RWPE2 (cell line): ENCODE results near the gene MSH4.
A peak's percentile ranks its signal among the peaks of the same experiment; 100 is the strongest.

Experiments used
- ATAC-seq: fragments of 200-7000 bp; cut with Tn5 transposase; 3 replicates; pipeline ENCODE4 v1.9.1; 2021; ENCODE audit warnings: low read depth
- DNase-seq: peaks from one replicate; pipeline ENCODE4 v3.0.0-alpha.2; 2020; ENCODE audit warnings: low spot score
- H3K27ac ChIP-seq: fragments of 450-650 bp; 2 replicates; pipeline ENCODE4 v1.5.1; 2017; ENCODE audit warnings: mild to moderate bottlenecking; ENCODE audit not compliant: poor library complexity, severe bottlenecking
- H3K27me3 ChIP-seq: fragments of 250-450 bp; sonication (Bioruptor Pico); 2 replicates; pipeline ENCODE4 v1.5.1; 2021; ENCODE audit warnings: mild to moderate bottlenecking, moderate library complexity; ENCODE audit not compliant: insufficient read depth, poor library complexity, severe bottlenecking
- H3K36me3 ChIP-seq: fragments of 250-450 bp; sonication (Bioruptor Pico); 2 replicates; pipeline ENCODE4 v1.5.1; 2020; ENCODE audit warnings: low read depth, mild to moderate bottlenecking, moderate library complexity
- H3K4me1 ChIP-seq: fragments of 250-450 bp; sonication (Bioruptor Pico); 2 replicates; pipeline ENCODE4 v1.5.1; 2021; ENCODE audit warnings: mild to moderate bottlenecking, moderate library complexity; ENCODE audit not compliant: insufficient read depth, poor library complexity, severe bottlenecking
- H3K4me3 ChIP-seq: fragments of 250-450 bp; sonication (Bioruptor Pico); 2 replicates; pipeline ENCODE4 v1.5.1; 2021; ENCODE audit warnings: mild to moderate bottlenecking, moderate library complexity; ENCODE audit not compliant: severe bottlenecking
- H3K9me3 ChIP-seq: fragments of 250-450 bp; sonication (Bioruptor Pico); 2 replicates; pipeline ENCODE4 v1.5.1; 2021; ENCODE audit warnings: mild to moderate bottlenecking, moderate library complexity; ENCODE audit not compliant: severe bottlenecking
- TF ChIP-seq, protein P1 (sequence below): fragments of 450-650 bp; IDR thresholded peaks from one replicate; pipeline ENCODE4 v1.5.1; 2017; ENCODE audit warnings: mild to moderate bottlenecking, moderate library complexity; ENCODE audit not compliant: poor library complexity, severe bottlenecking

Gene MSH4

DNA sequence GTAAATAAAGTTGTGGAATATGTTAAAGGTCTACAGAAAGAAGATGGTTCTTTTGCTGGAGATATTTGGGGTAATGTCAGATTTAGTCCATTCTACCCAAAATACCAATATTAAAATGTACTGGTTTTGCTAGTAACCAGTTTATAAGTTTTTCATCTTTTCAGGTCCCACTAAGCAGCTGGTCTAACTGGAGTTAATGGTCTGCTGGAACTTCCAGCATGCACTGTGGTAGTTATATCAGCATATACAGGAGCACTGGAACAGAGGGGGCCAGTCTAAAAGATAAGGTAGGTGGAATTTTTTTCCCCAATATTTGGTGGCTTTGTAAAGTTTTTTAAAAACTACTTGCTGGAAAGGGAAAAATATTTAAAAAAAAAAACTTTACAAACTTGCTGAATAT, 6.7 kb upstream of the MSH4 start:
- Histone ChIP-seq H3K36me3 (peaks cover 84% of the 10 kb centered on the region), H3K4me3 (no peak overlapping the region), H3K9me3 (no peaks in the 10 kb centered on the region), H3K27me3 (no peaks in the 10 kb centered on the region), H3K4me1 (peaks cover 27% of the 10 kb centered on the region), H3K27ac (peak overlapping the region; percentile 77)
- no peak for ATAC-seq
- TF ChIP-seq, protein P1, sequence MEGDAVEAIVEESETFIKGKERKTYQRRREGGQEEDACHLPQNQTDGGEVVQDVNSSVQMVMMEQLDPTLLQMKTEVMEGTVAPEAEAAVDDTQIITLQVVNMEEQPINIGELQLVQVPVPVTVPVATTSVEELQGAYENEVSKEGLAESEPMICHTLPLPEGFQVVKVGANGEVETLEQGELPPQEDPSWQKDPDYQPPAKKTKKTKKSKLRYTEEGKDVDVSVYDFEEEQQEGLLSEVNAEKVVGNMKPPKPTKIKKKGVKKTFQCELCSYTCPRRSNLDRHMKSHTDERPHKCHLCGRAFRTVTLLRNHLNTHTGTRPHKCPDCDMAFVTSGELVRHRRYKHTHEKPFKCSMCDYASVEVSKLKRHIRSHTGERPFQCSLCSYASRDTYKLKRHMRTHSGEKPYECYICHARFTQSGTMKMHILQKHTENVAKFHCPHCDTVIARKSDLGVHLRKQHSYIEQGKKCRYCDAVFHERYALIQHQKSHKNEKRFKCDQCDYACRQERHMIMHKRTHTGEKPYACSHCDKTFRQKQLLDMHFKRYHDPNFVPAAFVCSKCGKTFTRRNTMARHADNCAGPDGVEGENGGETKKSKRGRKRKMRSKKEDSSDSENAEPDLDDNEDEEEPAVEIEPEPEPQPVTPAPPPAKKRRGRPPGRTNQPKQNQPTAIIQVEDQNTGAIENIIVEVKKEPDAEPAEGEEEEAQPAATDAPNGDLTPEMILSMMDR = no peak
- DNase-seq = no peak

- peak overlapping the region; percentile 77 for H3K27ac ChIP-seq
- H3K9me3 ChIP-seq = no peaks in the 10 kb centered on the region
- DNase-seq = no peak
Observed at GRCh38 chr1:75791022-75791421, 5.7 kb upstream of the MSH4 start.

DNA sequence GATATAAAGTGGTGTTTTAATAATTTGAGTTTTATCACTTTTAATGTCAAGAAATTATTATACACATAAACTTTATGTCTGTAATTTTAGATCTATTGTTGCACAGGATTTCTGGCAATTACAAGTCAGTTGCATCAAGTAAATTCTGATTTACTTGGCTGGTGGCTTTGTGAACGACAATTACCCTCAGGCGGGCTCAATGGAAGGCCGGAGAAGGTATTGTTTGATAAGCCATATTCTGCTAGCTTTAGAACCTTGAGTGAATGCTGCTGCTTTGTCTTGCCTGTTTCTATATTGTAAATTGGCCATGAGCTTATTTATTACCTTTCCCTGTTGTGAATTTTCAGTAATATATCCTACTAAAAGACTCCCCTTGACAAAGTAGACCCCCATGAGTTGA, 4.6 kb upstream of the MSH4 start:
- DNase-seq = no peak
- no peak for ATAC-seq
- Histone ChIP-seq H3K27ac (no peak overlapping the region), H3K4me3 (no peak overlapping the region), H3K4me1 (peaks cover 27% of the 10 kb centered on the region), H3K27me3 (no peaks in the 10 kb centered on the region), H3K9me3 (no peaks in the 10 kb centered on the region), H3K36me3 (peaks cover 94% of the 10 kb centered on the region)
- TF ChIP-seq, protein P1 = no peak

More at GRCh38 chr1:75791022-75791421, 5.7 kb upstream of the MSH4 start:
- TF ChIP-seq, protein P1 = no peak
- no peaks in the 10 kb centered on the region for H3K27me3 ChIP-seq
- peaks cover 27% of the 10 kb centered on the region for H3K4me1 ChIP-seq
- peaks cover 94% of the 10 kb centered on the region for H3K36me3 ChIP-seq
- peak; percentile 45 for ATAC-seq
- no peak overlapping the region for H3K4me3 ChIP-seq

- peaks cover 71% of the 10 kb centered on the region for H3K36me3 ChIP-seq
Observed at GRCh38 chr1:75794382-75794781, 2.3 kb upstream of the MSH4 start.

GRCh38 chr1:75795703-75796193, 934 bp upstream of the MSH4 start:
- ATAC-seq (peak; percentile 6; the same call in 2 of the 3 replicates), DNase-seq (no peak)
- H3K9me3 ChIP-seq = no peaks in the 10 kb centered on the region
- peaks cover 7% of the 10 kb centered on the region for H3K4me1 ChIP-seq
- H3K27ac ChIP-seq = no peak overlapping the region
- TF ChIP-seq, protein P1 = no peak
- H3K27me3 ChIP-seq = no peaks in the 10 kb centered on the region
- H3K36me3 ChIP-seq = peaks cover 58% of the 10 kb centered on the region
- no peak overlapping the region for H3K4me3 ChIP-seq

More at GRCh38 chr1:75794382-75794781, 2.3 kb upstream of the MSH4 start:
- ATAC-seq = no peak
- Histone ChIP-seq H3K27me3 (no peaks in the 10 kb centered on the region), H3K27ac (no peak overlapping the region), H3K9me3 (no peaks in the 10 kb centered on the region), H3K4me3 (no peak overlapping the region), H3K4me1 (peaks cover 18% of the 10 kb centered on the region)
- no peak for DNase-seq
- TF ChIP-seq, protein P1 = no peak
